SKM-1 (cell line): Measurements from ENCODE around the gene CPS1.

Experiments used
- DNase-seq: peaks from one replicate; lab custom pipeline; 2025; ENCODE audit not compliant: unreplicated experiment; lab: John Stamatoyannopoulos, UW

Gene CPS1

DNA sequence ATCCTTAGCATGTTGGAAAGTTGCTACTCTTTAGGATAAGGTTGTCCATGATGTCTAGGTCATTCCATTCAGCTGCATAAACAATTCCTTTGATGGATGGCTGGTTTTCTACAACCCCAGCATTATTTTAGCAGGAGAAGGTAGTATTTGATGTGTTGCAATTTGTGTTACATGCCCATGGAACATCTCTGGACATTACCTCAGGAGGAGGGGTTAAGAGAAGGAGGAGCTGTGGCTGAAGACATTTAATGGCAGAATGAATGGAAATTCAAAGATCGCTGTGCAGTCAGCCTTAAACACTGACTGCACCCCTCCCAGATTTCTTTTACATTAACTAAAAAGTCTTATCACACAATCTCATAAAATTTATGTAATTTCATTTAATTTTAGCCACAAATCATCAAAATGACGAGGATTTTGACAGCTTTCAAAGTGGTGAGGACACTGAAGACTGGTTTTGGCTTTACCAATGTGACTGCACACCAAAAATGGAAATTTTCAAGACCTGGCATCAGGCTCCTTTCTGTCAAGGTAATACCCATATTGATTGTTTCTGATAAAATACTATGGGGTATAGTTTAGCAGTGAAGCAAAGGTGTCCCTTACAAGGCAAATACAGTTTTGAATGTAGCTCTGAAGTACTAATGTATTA is at the start of gene CPS1:
Gene CPS1 (plus strand): TSS at position 271 of the 652 bp plus-strand sequence. CDS start 135 bp downstream, at position 406.
- DNase-seq: no peak

DNA sequence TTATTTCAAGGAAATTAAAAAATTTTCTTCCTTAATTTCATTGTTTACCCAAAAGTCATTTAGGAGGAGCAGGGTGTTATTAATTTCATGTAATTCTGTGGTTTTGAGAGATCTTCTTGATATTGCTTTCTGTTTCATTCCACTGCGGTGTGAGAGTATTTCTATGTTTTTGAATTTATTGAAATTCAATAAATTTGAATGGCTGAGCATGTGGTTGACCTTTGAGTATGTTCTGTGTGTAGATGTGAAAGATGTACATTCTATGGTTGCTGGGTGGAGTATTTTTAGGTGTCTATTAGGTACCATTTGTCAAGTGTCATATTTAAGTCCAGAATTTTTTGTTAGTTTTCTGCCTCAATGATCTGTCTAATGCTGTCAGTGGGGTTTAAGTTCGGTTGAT is 40.5 kb upstream of the CPS1 start:
- DNase-seq: no peak

DNA sequence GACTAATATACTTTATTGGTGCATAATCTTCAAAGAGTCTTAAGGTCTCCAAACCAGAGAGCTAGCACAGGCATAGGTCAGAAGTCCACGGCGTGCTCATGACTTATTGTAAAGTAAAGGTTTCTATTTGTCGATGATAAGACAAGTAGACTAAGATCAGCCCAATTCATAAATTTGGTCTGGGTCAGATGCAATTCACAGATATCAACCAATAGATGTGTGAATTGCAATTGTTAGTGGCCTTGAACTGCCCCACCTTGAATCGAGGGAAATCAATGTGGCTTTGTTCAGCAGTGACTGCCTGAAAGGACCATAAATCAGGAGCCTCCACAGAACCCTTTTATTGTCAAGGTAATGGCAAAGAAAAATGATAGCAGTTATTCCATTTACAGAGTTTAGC is 39.1 kb upstream of the CPS1 start:
- DNase-seq: no peak

DNA sequence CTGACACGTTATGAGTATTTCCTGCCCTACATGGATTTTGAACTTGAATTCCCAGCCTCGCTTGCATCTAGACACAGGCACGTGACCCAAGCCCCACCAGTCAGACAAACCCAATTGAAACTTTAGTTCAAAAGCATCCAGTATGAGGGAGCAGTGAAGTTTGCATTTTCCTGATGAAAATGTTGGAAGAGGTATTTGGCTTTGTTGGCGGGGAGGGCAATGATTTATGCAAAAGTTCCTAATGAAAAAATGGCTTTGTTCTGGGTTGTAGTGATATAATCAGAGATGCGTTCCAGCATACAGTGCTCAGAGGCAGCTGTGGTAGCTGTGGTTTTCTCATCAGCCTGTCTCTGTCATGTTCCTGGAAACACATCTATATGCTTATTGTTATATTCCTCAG is 36.8 kb upstream of the CPS1 start:
- no peak for DNase-seq

DNA sequence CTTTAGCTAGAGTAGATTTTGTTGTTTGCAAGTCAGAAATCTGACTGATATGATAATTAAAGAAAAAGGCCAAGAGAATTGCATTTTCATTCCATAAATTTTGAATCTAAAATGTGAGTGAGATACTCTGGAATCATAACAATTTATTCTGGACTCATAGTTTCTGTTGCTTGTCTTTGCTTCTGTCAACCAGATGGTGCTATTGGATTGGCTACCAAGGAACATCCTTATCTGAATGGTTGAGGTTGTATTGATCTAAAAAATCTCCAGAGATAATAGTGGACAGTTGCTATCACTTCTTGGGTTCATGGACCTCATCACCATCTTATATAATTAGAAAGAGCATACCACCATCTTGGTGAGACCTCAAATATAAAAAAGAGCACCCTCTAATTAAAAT is 34.0 kb upstream of the CPS1 start:
- no peak for DNase-seq

DNA sequence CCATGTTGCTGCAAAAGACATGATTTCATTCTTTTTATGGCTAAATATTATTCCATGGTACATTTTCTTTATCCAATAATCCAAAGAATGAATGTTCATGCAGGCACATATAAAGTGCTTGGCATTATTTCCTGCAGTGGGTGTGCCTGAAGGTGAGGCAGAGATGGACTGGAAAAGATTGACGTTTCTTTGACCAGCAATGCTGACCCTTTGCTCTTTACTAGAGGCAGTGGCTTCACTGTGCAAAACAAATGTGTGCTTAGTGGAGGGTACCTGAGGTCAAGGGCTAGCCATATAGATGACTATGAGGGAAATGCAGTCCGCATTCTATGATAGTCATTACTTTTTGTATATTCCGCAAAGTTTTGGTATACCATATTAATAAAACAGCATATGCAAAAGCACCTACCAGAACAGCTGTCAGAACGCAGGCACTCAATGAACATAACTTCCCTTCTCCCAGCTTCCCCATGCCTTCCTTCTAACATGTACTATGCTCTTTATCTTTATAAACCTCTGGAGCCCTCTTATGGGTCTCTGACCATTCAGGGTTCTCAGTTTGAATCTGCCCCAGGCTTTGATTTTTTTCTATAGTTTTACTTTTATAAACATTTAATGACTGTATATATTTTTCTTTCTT is 32.6 kb upstream of the CPS1 start:
- no peak for DNase-seq

DNA sequence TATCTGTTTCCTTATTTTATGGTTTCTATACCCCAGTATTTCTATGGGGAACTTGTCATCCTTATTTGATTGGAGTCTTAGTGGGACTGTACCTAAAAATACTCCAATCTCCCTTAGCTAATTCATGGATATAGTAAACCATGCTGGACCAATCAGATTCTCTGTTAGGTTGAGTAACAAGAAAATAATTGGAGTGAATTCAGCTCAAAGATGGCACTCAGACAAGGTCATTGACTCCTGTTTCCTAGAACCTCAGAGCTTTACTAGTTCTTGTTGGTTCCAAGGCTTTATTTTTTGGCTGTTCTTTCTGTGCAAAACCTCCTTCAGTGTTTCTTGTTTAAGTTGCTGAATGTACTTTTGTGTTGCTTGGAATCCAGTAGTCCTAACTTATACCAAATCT is 31.9 kb upstream of the CPS1 start:
- DNase-seq: no peak

DNA sequence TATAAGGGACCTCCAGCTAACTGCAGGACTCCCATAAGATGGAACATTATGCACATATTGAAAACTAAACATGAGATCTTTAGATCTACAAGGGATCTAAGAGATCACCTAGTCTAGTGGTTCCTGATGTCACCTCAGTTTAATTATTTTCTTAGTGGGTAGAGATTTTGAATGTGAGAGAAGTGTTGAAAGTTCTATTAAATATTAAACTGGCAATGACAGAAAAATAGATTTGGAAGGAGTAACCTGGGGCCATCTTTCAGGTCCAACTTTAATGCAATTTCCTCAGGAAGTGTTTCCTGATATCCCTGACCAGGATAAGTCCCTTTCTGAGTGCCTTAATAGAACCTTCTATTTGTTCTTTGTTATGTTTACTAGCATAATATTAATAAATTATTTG is 29.1 kb upstream of the CPS1 start:
- DNase-seq: no peak

DNA sequence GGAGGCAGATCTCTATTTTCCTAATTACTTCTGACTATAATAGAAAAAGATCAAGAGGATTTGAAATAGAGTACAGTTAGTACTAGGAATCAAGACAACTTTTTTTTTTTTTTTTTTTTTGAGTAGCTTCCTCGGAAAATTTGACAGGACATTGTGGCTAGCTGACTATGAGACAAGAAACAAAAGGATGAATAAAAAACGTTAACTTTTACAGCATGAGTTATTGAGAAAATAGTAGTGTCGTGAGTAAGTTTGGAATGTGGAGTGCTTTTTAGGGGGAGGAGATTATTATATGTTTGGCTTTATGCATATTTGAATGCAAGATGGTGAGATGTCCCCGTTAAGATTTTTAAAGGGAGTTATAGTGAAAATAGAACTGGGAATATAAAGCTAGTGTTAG is 27.7 kb upstream of the CPS1 start:
- no peak for DNase-seq

DNA sequence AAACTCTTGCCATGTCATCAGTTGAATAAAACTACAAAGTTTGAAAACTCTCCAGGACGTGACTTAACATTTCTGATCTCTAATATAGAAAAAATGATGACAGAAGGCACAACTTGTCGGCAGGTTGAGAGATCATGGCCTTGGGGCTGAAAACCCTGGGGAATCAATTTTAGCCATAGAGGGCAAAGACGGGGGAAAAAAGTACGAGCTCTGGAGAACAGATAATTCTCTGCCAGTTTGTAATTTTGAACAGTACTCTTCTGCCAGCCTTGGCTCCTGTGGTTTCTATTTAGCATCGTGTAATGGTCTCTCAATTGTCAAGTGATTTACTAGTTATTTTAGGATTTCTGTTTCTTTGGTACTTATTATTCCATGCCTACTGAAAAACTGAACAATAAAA is 25.3 kb upstream of the CPS1 start:
- DNase-seq: no peak

DNA sequence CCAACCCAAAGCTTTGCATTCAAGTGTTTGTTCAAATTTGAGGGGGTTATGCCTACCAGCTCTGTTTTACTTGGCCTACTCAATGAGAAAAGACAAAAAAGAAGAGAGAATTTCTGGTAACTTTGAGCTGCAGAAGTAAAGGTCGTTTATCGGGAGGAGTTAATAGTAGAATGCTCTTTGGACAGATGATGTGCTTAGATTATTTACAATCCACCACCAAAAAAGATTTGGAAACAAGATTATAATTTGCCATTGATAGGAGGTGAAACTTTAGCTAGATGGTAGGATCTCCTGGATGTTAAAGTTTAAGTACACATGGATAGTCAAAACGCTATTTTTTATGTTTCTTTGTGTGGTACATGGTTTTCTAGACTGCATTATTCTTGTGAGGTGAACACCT is 24.9 kb upstream of the CPS1 start:
- DNase-seq: no peak

DNA sequence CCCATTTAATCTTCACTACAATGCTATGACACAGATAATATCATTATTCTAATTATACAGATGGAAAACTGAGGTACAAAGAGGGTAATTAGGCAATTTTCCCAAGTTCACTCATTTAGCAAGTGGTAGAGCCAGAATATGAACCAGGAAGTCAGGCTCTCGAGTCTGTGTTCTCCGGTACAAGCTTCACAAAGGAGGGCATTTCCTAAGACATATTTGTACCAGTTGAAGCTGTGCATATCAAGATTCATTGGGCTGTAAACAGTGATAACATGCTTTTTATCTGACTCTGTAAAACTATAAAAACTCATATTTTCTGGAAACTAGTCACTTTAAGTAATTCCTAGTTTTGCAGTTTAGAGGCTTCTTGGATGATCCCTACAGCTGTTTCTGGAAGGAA is 23.0 kb upstream of the CPS1 start:
- DNase-seq: no peak

DNA sequence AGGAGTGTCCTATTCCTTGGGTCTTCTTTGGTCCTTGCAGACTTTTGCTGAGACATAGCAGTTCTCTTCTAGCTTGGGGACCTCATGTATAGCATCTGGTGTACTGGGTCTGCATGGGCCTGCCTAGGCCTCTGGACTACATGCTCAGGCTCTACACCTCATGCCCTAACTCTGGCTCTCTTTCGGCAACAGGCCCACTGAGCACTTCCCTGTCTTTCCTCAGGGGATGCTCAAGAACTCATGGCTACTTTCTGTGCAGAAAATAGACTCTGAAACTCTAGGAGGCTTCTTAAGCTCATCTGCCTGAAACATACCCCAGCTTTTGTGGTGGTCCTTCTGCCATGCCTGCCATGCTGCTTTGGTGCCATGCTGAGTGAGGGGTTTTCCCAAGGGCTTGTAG is 21.5 kb upstream of the CPS1 start:
- DNase-seq: no peak

DNA sequence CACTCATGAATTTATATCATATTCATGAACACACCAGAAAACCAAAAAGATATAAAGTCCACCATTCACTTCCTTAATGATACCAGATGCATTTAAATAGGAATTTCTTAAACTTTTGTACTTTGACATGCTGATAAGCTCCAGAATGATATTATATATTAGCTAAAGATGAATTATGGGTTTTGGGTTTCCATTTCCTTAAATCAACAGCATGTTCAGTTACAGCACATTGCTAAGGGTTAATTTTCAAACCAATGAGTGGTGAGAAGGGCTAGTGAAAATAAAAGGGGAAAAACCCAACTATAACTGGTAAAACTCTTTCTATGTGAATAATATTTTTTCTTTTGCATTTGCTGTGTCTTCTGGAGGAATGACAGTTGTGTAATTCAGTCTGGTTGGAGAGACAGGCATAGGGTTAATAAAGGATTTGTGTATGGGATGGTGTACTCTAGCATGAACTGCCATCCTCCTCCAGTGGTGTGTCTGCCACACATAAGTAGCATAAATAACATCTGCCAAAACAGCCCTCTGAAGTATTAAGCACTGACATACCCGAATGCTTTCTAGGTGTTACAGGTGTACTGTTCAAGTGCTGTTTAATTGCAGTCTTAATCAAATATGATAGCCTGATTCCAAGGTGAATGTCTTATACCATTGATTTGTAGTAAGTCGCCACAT is 19.3 kb upstream of the CPS1 start:
- DNase-seq: no peak

DNA sequence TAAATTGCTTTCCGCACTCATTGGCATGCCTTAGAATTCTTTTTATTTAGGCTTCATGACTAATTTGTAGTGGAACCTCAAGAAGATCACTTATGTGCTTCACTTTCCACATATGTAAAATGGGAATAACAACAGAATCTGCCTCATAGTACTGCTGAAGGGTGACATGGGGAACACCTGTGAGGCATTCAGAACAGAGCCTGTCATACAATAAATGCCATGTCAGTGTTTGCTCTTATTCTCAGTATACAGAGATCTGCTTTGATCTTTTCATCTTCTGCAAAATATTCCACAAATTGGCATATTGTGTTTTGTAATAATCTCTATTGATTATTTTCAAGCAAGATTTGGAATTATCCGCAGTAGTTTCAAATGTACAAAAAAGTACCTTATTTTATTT is 17.4 kb upstream of the CPS1 start:
- no peak for DNase-seq

DNA sequence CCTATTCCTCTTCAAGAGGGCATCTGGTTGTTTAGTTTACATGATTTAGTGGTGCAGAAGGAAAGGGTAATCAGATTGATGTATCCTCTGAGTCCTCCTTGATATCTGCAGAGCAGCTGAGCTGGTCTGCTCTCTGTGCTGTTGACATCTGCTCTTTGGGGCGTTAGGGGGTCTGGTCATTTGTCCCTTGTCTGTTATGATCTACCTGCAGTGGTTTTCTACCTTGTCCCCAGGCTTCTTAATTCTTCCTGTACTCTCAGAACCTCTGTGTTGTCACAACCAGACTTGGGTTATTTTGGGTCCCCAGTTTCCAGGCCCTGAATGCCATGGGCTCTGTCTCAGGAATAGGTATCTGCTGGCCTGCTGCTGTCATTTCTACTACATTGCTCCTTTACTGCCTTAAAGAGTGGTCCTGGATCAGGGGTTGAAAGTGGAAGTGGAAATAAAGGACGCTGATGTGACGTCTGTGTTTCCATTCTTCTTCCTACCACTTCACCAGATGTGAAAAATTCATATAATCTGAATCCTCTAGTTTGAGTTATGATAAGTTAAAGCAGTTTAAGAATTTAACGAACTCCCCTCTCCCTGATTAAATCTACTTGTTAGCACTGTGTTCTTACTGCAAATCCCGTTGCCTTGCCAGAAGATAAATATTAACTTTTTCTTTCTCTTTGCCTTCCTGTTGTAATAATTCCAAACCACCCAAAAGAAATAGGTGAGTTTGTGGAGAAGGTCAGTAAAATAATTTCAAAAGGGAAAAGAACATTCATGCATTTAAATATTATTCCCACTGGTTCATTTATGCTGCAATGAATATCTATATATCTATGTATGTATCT is 16.6 kb upstream of the CPS1 start:
- no peak for DNase-seq

DNA sequence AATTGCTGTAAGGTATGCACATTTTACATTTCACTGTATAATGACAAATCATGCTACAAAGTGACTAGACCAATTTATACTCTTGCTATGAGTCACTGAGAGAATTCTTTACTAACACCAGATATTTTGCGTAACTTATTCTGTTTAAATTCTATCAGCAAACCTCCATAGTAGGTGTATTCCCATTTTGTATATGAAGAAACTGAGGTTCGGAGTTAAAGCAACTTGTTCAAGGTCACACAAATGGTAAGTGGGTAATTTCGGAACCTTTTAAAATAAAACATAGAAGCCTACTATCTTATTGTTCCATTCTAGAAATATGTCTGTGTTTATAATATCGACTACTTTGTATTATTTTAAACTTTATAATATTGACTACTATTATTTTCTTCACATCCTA is 15.9 kb upstream of the CPS1 start:
- DNase-seq: no peak

DNA sequence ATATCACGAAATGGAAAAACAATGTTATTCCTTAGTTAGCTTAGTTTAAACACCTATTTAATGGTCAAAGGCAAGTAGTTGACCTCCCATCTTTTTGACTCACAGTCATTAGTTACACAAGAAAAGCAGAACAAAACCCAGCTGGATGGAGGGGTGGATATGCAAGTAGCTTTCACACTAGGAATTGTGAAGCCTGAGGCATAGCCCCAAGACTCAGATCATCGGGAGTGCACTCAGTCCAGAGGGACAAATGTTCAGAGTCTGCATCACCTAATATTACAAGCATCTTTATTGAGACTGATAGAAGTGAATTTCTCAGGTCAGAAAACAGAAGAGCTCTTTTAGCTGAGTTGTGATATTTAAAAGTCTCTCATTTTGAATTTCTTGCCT is 15.5 kb upstream of the CPS1 start:
- no peak for DNase-seq

DNA sequence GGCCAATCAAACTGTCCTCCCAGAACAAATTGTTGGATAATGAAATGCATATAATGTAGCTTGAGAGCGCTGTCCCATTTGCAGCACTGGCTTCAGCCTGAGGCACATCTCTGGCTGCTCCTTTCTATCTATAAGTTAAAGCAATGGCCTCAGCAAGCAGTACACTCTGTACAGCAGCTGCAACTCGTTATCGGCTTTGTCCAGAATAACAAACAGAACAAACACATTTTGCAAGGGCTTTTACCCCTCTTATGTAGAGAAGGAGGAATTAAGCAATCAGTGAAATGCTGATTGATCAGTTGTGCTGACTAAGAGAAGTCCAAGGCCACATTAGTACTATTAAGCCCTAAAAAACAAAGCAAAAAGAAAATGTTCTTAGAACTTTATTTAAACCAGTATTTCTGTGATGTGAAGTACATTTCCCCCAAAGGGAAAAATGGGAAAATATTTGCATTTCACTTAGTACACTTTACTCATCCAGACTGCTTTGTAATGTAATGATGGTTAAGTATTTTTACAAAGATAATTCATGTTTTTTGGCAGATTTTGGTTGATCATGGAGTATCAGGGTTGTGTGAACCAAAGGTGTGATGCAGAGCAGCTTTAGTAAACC is 15.0 kb upstream of the CPS1 start:
- no peak for DNase-seq

DNA sequence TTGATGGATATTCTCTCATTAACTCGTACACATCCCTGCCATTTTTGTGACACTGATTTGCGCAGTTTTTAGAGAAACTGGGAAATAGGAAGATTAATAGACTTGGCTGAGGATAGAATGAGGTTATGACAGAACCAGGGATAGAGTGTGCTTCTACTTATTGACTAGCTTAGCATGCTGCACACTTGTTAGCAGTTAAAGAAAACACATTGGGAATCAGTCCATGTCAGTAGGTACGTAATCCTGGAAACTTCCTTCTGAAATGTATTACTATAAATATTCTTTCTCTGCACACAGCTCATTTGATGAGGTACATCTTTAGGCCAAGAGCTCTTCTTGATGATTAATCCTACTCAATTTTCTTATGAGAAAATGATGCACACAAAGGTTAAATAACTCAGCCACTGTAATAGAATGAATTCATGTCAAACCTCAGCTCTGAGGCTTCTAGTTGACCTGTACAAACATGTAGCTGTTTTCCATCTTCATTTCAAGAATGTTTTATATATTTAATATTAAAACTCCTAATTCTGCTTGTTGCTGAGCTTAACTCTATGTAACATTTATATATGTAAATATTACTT is 12.3 kb upstream of the CPS1 start:
- no peak for DNase-seq

DNA sequence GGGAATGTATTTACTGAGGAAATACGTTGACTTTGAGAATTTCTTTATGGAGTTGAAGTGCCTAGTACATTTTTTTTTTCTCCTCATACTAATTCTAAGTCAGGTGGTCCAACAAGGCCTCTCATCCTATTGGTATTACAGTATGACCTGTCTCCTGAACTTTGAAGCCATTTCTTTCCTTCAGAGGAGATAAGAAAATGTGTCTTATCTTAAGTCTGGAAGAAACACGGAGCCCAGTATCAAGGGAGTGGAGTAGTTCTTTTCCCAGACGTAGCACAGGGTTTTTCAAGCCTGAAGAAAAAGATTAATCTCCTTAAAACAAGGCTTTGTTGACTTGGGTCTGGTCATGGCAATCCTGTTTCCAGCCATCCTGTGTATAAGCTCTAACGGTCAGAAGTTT is 11.6 kb upstream of the CPS1 start:
- DNase-seq: no peak
